Astrocyte (in vitro differentiated cells and primary cell): ENCODE results near the gene PXT1. TPM values are rescaled to one million over a fixed set of nuclear protein-coding genes. Genes with fewer than 3 reads are reported as not detected.
A peak's percentile ranks its signal among the peaks of the same experiment; 100 is the strongest.

Source experiments
- DNase-seq: peaks from one replicate; pipeline ENCODE4 v3.0.0-alpha.2; 2010; ENCODE audit warnings: low read depth
- FAIRE-seq: peaks from 2 replicates; lab custom pipeline; 2011; peaks lifted over from hg19 to GRCh38; lab: Jason Lieb, UNC
- H2AFZ ChIP-seq: 2 replicates; pipeline ENCODE4 v1.6.0; 2012; ENCODE audit warnings: low read depth, low read length, inconsistent platforms
- H3K27ac ChIP-seq: 2 replicates; pipeline ENCODE4 v1.5.1; 2011; ENCODE audit warnings: low read depth, low read length, inconsistent platforms
- H3K27me3 ChIP-seq: 2 replicates; pipeline ENCODE4 v1.6.0; 2011; ENCODE audit warnings: low read length, inconsistent platforms; ENCODE audit not compliant: insufficient read depth
- H3K36me3 ChIP-seq: 2 replicates; pipeline ENCODE4 v1.5.1; 2011; ENCODE audit warnings: low read length, inconsistent platforms; ENCODE audit not compliant: insufficient read depth
- H3K4me1 ChIP-seq: 2 replicates; pipeline ENCODE4 v1.5.1; 2011; ENCODE audit warnings: low read length, inconsistent platforms; ENCODE audit not compliant: insufficient read depth
- H3K4me2 ChIP-seq: 2 replicates; pipeline ENCODE4 v1.6.0; 2012; ENCODE audit warnings: low read length, inconsistent platforms
- H3K4me3 ChIP-seq: 2 replicates; pipeline ENCODE4 v1.5.1; 2011; ENCODE audit warnings: low read depth, mild to moderate bottlenecking, low read length, inconsistent platforms; ENCODE audit not compliant: insufficient read depth
- H3K79me2 ChIP-seq: 2 replicates; pipeline ENCODE4 v1.6.0; 2012; ENCODE audit warnings: mild to moderate bottlenecking, low read length, inconsistent platforms; ENCODE audit not compliant: insufficient read depth
- H3K9ac ChIP-seq: 2 replicates; pipeline ENCODE4 v1.6.0; 2012; ENCODE audit warnings: mild to moderate bottlenecking, low read length, inconsistent platforms
- H3K9me3 ChIP-seq: 2 replicates; pipeline ENCODE4 v1.5.1; 2012; ENCODE audit warnings: low read depth, mild to moderate bottlenecking, low read length, inconsistent platforms; ENCODE audit not compliant: insufficient read depth
- H4K20me1 ChIP-seq: 2 replicates; pipeline ENCODE4 v1.6.0; 2012; ENCODE audit warnings: low read length, inconsistent platforms; ENCODE audit not compliant: insufficient read depth
- H3K27ac Mint-ChIP-seq: one replicate; pipeline ENCODE4 v1.8.0; 2021; ENCODE audit warnings: mild to moderate bottlenecking, mixed read lengths; ENCODE audit not compliant: unreplicated experiment
- H3K27me3 Mint-ChIP-seq: one replicate; pipeline ENCODE4 v1.8.0; 2021; ENCODE audit warnings: low read depth, mixed read lengths; ENCODE audit not compliant: unreplicated experiment
- H3K36me3 Mint-ChIP-seq: one replicate; pipeline ENCODE4 v1.8.0; 2021; ENCODE audit warnings: low read depth, mixed read lengths; ENCODE audit not compliant: unreplicated experiment
- H3K4me1 Mint-ChIP-seq: one replicate; pipeline ENCODE4 v1.8.0; 2021; ENCODE audit warnings: low read depth, mixed read lengths; ENCODE audit not compliant: unreplicated experiment
- H3K4me3 Mint-ChIP-seq: one replicate; pipeline ENCODE4 v1.8.0; 2021; ENCODE audit warnings: mild to moderate bottlenecking, moderate library complexity, mixed read lengths; ENCODE audit not compliant: unreplicated experiment
- H3K9me3 Mint-ChIP-seq: one replicate; pipeline ENCODE4 v1.8.0; 2021; ENCODE audit warnings: mild to moderate bottlenecking, mixed read lengths; ENCODE audit not compliant: unreplicated experiment
- CTCF ChIP-seq: IDR thresholded peaks from 2 replicates; pipeline ENCODE4 v1.5.1; 2011; ENCODE audit warnings: low read depth, mild to moderate bottlenecking, inconsistent platforms, low read length, moderate library complexity; ENCODE audit not compliant: insufficient read depth
- EZH2 ChIP-seq: IDR thresholded peaks from 2 replicates; pipeline ENCODE4 v1.6.1; 2012; ENCODE audit warnings: mild to moderate bottlenecking, low read length, inconsistent platforms; ENCODE audit not compliant: insufficient read depth
- total RNA-seq: library from RNA; stranded (reverse); gene quantifications from 2 replicates; pipeline ENCODE4 v1.2.1, GENCODE V29; 2021

The PXT1 gene
- total RNA-seq, 1 donor from 2014 or later: 0.09 TPM

DNA sequence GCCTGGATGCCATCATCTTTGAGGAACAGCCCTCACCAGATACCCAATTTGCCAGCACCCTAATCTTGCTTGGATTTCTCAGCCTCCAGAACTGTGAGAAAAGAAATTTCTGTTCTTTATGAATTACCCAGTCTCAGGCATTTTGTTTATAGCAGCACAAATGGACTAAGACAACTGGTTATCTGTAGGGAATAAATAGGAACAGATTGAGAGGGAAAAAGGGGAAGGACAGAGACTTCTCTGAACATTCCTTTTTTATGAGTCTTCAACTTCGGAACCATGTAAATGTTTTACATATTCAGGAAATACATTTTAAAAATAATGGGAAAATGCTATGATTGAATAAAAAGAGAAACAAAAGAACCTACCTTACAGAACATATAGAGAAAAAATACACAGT lies 21.0 kb upstream of the PXT1 start:
- H3K4me3 ChIP-seq: no peak overlapping the region
- H4K20me1 ChIP-seq: peaks cover 59% of the 10 kb centered on the region
- no peaks in the 10 kb centered on the region for H3K27me3 ChIP-seq
- no peaks in the 10 kb centered on the region for H3K4me1 ChIP-seq
- H3K9me3 ChIP-seq: no peaks in the 10 kb centered on the region
- H3K27ac ChIP-seq: no peak overlapping the region
- peaks cover 9% of the 10 kb centered on the region for H3K36me3 Mint-ChIP-seq
- DNase-seq (no peak), FAIRE-seq (peak; percentile 56)
- TF ChIP-seq CTCF (no peak), EZH2 (no peak)
- no peak overlapping the region for H3K4me2 ChIP-seq
- no peaks in the 10 kb centered on the region for H3K9me3 Mint-ChIP-seq
- no peak overlapping the region for H2AFZ ChIP-seq
- H3K27me3 Mint-ChIP-seq: no peaks in the 10 kb centered on the region
- peaks cover 8% of the 10 kb centered on the region for H3K4me1 Mint-ChIP-seq
- no peak overlapping the region for H3K27ac Mint-ChIP-seq
- H3K36me3 ChIP-seq: no peaks in the 10 kb centered on the region
- H3K79me2 ChIP-seq: peaks cover 97% of the 10 kb centered on the region
- H3K4me3 Mint-ChIP-seq: no peak overlapping the region
- no peak overlapping the region for H3K9ac ChIP-seq

DNA sequence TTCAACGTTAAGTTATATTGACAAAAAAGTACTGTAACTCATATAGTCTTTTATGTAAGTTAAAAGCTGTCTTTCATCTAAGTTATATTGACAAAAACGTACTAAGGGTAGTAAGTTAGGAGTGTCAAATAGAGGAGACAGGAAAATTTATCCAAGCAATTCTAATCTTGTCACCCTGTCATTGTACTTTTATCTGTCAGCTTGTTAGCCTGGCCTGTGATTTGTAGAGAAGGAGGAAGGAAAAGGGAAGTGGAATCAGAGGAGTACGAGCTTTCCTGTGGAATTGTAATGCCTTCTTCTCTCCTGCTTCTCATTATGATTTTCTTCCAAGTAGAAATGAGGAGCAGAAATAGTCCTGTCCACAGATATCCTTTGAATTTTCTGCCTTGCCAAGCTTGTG lies 19.0 kb upstream of the PXT1 start:
- Histone ChIP-seq H3K9me3 (no peaks in the 10 kb centered on the region), H3K36me3 (peaks cover 5% of the 10 kb centered on the region), H3K4me2 (no peak overlapping the region), H3K79me2 (peaks cover 97% of the 10 kb centered on the region), H3K4me1 (no peaks in the 10 kb centered on the region), H2AFZ (no peak overlapping the region), H3K27me3 (no peaks in the 10 kb centered on the region), H3K9ac (no peak overlapping the region), H3K4me3 (no peak overlapping the region), H3K27ac (no peak overlapping the region), H4K20me1 (peaks cover 62% of the 10 kb centered on the region)
- Mint-ChIP-seq H3K36me3 (peaks cover 15% of the 10 kb centered on the region), H3K27me3 (no peaks in the 10 kb centered on the region), H3K27ac (no peak overlapping the region), H3K4me3 (no peak overlapping the region), H3K9me3 (peaks cover 2% of the 10 kb centered on the region), H3K4me1 (peaks cover 8% of the 10 kb centered on the region)
- DNase-seq (no peak), FAIRE-seq (no peak)
- TF ChIP-seq EZH2: no peak
- no peak for TF ChIP-seq CTCF

DNA sequence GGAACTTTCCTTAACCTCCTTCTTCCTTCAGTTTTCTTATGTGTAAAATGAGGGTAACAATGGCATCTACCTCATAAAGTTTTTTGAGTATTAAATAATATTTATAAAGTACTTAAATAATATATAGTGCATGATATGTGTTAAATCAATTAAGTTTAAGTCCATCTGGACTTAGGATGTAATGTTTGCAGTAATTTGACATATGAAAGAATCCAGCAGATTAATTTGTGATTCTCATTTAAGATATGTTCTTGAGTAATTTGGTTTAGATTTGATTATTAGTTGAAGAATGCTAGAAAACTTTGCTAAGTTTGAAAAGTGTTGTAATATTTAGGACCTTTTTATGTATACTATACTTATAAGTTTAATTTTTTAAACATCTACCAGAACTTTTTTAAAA lies 18.3 kb upstream of the PXT1 start:
- no peak overlapping the region for H3K4me2 ChIP-seq
- no peaks in the 10 kb centered on the region for H3K27me3 ChIP-seq
- H3K27ac Mint-ChIP-seq: no peak overlapping the region
- no peak overlapping the region for H3K27ac ChIP-seq
- H3K27me3 Mint-ChIP-seq: no peaks in the 10 kb centered on the region
- DNase-seq (no peak), FAIRE-seq (no peak)
- peaks cover 6% of the 10 kb centered on the region for H3K36me3 ChIP-seq
- TF ChIP-seq EZH2 (no peak), CTCF (no peak)
- no peak overlapping the region for H3K9ac ChIP-seq
- H2AFZ ChIP-seq: no peak overlapping the region
- H3K9me3 Mint-ChIP-seq: peaks cover 2% of the 10 kb centered on the region
- H3K4me1 ChIP-seq: no peaks in the 10 kb centered on the region
- no peaks in the 10 kb centered on the region for H3K9me3 ChIP-seq
- no peak overlapping the region for H3K4me3 Mint-ChIP-seq
- H3K4me3 ChIP-seq: no peak overlapping the region
- peaks cover 15% of the 10 kb centered on the region for H3K36me3 Mint-ChIP-seq
- peaks cover 8% of the 10 kb centered on the region for H3K4me1 Mint-ChIP-seq
- H4K20me1 ChIP-seq: peaks cover 63% of the 10 kb centered on the region
- peaks cover 97% of the 10 kb centered on the region for H3K79me2 ChIP-seq
